Measurements from ENCODE around the gene KCNAB1.

The KCNAB1 gene

GRCh38 chr3:156395961-156396710 lies 275.8 kb downstream of the KCNAB1 start:
- Histone ChIP-seq H3K9me3 (no peaks in the 10 kb centered on the region), H3K4me3 (ENCODE audit: low read depth in 1 of 2, low read length in 1 of 2) (no peak overlapping the region), H3K36me3 (no peaks in the 10 kb centered on the region), H3K27me3 (no peaks in the 10 kb centered on the region), H3K4me1 (ENCODE audit: control insufficient read depth in 1 of 2, insufficient read depth in 1 of 2, low read depth in 1 of 2, low read length in 1 of 2) (no peaks in the 10 kb centered on the region), H3K27ac (no peak overlapping the region)
- TF ChIP-seq CTCF (IDR thresholded peaks at IDR 0.05): no peak

GRCh38 chr3:156396851-156397250 lies 276.5 kb downstream of the KCNAB1 start:
- Histone ChIP-seq H3K4me1 (ENCODE audit: control insufficient read depth in 1 of 2, insufficient read depth in 1 of 2, low read depth in 1 of 2, low read length in 1 of 2) (no peaks in the 10 kb centered on the region), H3K27ac (no peak overlapping the region), H3K27me3 (no peaks in the 10 kb centered on the region), H3K4me3 (ENCODE audit: low read depth in 1 of 2, low read length in 1 of 2) (no peak overlapping the region), H3K36me3 (no peaks in the 10 kb centered on the region), H3K9me3 (no peaks in the 10 kb centered on the region)
- TF ChIP-seq CTCF (IDR thresholded peaks at IDR 0.05): no peak

- Histone ChIP-seq H3K27ac (no peak overlapping the region), H3K36me3 (no peaks in the 10 kb centered on the region), H3K4me3 (ENCODE audit: low read depth in 1 of 2, low read length in 1 of 2) (no peak overlapping the region), H3K4me1 (ENCODE audit: control insufficient read depth in 1 of 2, insufficient read depth in 1 of 2, low read depth in 1 of 2, low read length in 1 of 2) (no peaks in the 10 kb centered on the region), H3K27me3 (no peaks in the 10 kb centered on the region), H3K9me3 (no peaks in the 10 kb centered on the region)
- no peak for TF ChIP-seq CTCF (IDR thresholded peaks at IDR 0.05)
These were observed 277.2 kb downstream of the KCNAB1 start for GRCh38 chr3:156397534-156397933.

GRCh38 chr3:156400062-156400461 lies 279.7 kb downstream of the KCNAB1 start:
- H3K36me3 ChIP-seq: no peaks in the 10 kb centered on the region
- TF ChIP-seq CTCF (IDR thresholded peaks at IDR 0.05): no peak
- H3K4me3 ChIP-seq (ENCODE audit: low read depth in 1 of 2, low read length in 1 of 2): no peak overlapping the region
- no peaks in the 10 kb centered on the region for H3K9me3 ChIP-seq
- H3K27ac ChIP-seq: no peak overlapping the region
- no peaks in the 10 kb centered on the region for H3K4me1 ChIP-seq (ENCODE audit: control insufficient read depth in 1 of 2, insufficient read depth in 1 of 2, low read depth in 1 of 2, low read length in 1 of 2)
- H3K27me3 ChIP-seq: no peaks in the 10 kb centered on the region

GRCh38 chr3:156400735-156401134 lies 280.4 kb downstream of the KCNAB1 start:
- no peaks in the 10 kb centered on the region for H3K27me3 ChIP-seq
- no peak overlapping the region for H3K27ac ChIP-seq
- H3K36me3 ChIP-seq: no peaks in the 10 kb centered on the region
- H3K4me1 ChIP-seq (ENCODE audit: control insufficient read depth in 1 of 2, insufficient read depth in 1 of 2, low read depth in 1 of 2, low read length in 1 of 2): no peaks in the 10 kb centered on the region
- H3K9me3 ChIP-seq: no peaks in the 10 kb centered on the region
- no peak overlapping the region for H3K4me3 ChIP-seq (ENCODE audit: low read depth in 1 of 2, low read length in 1 of 2)
- no peak for TF ChIP-seq CTCF (IDR thresholded peaks at IDR 0.05)

Data from neutrophil (primary cell).